ENCODE results near the gene MCRIP2. TPM values are rescaled to one million over a fixed set of nuclear protein-coding genes. Genes with fewer than 3 reads are reported as not detected.

The MCRIP2 gene
- total and polyA plus RNA-seq, 2 of the 8 experiments (the other 6 are each of a cell fraction or from before 2014, with no cell fraction given) = 45.4 to 75.5 TPM

DNA sequence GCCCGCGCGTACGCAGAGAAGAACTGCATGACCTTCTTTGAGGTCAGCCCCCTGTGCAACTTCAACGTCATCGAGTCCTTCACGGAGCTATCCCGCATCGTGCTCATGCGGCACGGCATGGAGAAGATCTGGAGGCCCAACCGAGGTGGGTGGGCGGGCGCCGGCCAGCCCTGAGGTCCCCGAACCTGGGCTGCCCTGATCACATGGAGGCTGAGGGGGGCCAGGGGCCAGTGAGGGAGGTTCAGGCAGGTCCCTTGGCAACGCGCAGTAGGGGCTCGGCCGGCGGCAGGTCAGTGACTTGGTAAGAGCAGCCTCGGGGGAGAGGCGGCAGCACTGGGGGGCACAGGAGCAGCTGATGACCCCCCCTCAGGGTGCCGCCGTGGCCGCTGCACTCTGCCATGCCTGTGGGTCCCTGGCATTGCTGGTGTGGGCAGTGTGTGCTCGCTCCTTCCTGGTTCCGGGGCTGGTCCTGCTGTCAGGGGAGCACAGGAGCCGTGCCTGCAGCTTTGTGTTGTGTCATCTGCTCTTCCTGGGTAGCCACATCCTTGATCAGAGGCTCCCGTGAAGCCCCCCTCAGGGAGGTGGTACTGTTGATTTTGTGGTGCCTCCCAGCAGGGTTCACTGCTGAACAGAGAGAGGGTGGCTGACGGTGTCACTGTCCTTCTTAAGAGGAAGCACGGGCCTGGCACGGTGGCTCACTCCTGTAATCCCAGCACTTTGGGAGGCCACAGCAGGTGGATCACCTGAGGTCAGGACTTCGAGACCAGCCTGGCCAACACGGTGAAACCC lies 15.5 kb upstream of the MCRIP2 start (continued):
- TF ChIP-seq, protein P1, sequence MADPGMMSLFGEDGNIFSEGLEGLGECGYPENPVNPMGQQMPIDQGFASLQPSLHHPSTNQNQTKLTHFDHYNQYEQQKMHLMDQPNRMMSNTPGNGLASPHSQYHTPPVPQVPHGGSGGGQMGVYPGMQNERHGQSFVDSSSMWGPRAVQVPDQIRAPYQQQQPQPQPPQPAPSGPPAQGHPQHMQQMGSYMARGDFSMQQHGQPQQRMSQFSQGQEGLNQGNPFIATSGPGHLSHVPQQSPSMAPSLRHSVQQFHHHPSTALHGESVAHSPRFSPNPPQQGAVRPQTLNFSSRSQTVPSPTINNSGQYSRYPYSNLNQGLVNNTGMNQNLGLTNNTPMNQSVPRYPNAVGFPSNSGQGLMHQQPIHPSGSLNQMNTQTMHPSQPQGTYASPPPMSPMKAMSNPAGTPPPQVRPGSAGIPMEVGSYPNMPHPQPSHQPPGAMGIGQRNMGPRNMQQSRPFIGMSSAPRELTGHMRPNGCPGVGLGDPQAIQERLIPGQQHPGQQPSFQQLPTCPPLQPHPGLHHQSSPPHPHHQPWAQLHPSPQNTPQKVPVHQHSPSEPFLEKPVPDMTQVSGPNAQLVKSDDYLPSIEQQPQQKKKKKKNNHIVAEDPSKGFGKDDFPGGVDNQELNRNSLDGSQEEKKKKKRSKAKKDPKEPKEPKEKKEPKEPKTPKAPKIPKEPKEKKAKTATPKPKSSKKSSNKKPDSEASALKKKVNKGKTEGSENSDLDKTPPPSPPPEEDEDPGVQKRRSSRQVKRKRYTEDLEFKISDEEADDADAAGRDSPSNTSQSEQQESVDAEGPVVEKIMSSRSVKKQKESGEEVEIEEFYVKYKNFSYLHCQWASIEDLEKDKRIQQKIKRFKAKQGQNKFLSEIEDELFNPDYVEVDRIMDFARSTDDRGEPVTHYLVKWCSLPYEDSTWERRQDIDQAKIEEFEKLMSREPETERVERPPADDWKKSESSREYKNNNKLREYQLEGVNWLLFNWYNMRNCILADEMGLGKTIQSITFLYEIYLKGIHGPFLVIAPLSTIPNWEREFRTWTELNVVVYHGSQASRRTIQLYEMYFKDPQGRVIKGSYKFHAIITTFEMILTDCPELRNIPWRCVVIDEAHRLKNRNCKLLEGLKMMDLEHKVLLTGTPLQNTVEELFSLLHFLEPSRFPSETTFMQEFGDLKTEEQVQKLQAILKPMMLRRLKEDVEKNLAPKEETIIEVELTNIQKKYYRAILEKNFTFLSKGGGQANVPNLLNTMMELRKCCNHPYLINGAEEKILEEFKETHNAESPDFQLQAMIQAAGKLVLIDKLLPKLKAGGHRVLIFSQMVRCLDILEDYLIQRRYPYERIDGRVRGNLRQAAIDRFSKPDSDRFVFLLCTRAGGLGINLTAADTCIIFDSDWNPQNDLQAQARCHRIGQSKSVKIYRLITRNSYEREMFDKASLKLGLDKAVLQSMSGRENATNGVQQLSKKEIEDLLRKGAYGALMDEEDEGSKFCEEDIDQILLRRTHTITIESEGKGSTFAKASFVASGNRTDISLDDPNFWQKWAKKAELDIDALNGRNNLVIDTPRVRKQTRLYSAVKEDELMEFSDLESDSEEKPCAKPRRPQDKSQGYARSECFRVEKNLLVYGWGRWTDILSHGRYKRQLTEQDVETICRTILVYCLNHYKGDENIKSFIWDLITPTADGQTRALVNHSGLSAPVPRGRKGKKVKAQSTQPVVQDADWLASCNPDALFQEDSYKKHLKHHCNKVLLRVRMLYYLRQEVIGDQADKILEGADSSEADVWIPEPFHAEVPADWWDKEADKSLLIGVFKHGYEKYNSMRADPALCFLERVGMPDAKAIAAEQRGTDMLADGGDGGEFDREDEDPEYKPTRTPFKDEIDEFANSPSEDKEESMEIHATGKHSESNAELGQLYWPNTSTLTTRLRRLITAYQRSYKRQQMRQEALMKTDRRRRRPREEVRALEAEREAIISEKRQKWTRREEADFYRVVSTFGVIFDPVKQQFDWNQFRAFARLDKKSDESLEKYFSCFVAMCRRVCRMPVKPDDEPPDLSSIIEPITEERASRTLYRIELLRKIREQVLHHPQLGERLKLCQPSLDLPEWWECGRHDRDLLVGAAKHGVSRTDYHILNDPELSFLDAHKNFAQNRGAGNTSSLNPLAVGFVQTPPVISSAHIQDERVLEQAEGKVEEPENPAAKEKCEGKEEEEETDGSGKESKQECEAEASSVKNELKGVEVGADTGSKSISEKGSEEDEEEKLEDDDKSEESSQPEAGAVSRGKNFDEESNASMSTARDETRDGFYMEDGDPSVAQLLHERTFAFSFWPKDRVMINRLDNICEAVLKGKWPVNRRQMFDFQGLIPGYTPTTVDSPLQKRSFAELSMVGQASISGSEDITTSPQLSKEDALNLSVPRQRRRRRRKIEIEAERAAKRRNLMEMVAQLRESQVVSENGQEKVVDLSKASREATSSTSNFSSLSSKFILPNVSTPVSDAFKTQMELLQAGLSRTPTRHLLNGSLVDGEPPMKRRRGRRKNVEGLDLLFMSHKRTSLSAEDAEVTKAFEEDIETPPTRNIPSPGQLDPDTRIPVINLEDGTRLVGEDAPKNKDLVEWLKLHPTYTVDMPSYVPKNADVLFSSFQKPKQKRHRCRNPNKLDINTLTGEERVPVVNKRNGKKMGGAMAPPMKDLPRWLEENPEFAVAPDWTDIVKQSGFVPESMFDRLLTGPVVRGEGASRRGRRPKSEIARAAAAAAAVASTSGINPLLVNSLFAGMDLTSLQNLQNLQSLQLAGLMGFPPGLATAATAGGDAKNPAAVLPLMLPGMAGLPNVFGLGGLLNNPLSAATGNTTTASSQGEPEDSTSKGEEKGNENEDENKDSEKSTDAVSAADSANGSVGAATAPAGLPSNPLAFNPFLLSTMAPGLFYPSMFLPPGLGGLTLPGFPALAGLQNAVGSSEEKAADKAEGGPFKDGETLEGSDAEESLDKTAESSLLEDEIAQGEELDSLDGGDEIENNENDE (IDR thresholded peaks at IDR 0.05; ENCODE audit: insufficient replicate concordance, low read length) = no peak
- TF ChIP-seq RBBP5 (IDR thresholded peaks at IDR 0.05; ENCODE audit: borderline replicate concordance, low read depth, low read length) (no peak), SIRT6 (IDR thresholded peaks at IDR 0.05; ENCODE audit: low read length) (no peak), SP2 (IDR thresholded peaks at IDR 0.05; ENCODE audit: low read length) (no peak), YY1 (IDR thresholded peaks at IDR 0.05; ENCODE audit: low read depth, low read length) (no peak), SIX5 (IDR thresholded peaks at IDR 0.05; ENCODE audit: low read depth, low read length) (no peak), KDM1A (IDR thresholded peaks at IDR 0.05; ENCODE audit: borderline replicate concordance, low read length) (no peak), GTF2F1 (IDR thresholded peaks at IDR 0.05; ENCODE audit: borderline replicate concordance, low read depth, low read length) (no peak)
- TF ChIP-seq, protein P2, sequence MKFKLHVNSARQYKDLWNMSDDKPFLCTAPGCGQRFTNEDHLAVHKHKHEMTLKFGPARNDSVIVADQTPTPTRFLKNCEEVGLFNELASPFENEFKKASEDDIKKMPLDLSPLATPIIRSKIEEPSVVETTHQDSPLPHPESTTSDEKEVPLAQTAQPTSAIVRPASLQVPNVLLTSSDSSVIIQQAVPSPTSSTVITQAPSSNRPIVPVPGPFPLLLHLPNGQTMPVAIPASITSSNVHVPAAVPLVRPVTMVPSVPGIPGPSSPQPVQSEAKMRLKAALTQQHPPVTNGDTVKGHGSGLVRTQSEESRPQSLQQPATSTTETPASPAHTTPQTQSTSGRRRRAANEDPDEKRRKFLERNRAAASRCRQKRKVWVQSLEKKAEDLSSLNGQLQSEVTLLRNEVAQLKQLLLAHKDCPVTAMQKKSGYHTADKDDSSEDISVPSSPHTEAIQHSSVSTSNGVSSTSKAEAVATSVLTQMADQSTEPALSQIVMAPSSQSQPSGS (IDR thresholded peaks at IDR 0.05; ENCODE audit: low read length) = no peak

Data from H1 (cell line).